ENCODE data around the gene TESK2. TPM values are rescaled to one million over a fixed set of nuclear protein-coding genes. Genes with fewer than 3 reads are reported as not detected.
A peak's percentile ranks its signal among the peaks of the same experiment; 100 is the strongest.

TESK2 gene
- total and polyA plus RNA-seq, 4 donors, result 1.8 to 8.7 (median 3.6) TPM

DNA sequence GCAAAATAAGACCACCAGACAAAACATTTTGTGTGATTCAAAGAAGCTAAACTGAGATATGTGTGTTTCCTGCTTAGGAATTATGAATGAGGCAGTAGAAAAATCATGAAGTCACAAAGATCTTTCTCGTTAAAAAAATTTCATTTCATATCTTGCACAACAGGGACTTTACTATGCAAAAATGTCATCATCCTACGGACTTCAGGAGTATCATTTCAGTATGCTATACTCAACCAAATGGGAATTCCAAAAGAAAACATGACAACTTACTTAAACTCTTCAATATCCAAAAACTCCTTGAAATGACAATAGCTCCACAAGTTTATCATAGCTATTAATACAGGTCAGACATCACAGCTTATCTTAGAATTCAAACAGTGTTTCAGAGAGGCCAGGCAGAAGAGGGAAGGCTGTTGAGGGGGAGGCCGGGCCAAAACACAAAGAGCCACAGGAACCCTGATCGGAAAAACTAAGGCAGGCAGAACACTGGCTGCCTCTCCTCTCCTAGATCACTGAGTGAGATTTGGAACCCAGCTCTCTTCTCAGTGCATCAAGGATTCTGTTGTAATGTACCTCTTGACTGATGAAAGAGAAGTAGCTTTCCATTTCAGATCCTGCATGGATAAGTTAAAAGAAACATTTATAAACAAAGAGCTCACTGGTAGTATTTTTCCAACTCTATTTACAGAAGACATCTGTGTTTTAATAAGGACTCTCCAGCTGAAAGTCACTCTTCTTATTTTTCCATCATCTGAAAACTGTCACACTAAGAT, 66.9 kb downstream of the TESK2 start:
- WGBS, 2 donors, result 61 to 70% methylated on average over 4 of the region's 4 CpGs
- Histone ChIP-seq H3K27ac (ENCODE audit: low read depth in 1 of 2, low read length in 1 of 2) (no peak overlapping the region), H3K36me3 (ENCODE audit: control insufficient read depth in 4 of 4, insufficient read depth in 4 of 4, low read length in 4 of 4) (no peaks in the 10 kb centered on the region), H3K9me3 (ENCODE audit: control insufficient read depth in 4 of 4, insufficient read depth in 3 of 4, low read length in 3 of 4) (peaks cover 0 to 3% (median 0%) of the 10 kb centered on the region in 4 donors), H3K27me3 (ENCODE audit: control insufficient read depth in 3 of 3, insufficient read depth in 3 of 3, low read length in 2 of 3) (no peaks in the 10 kb centered on the region), H3K9ac (ENCODE audit: insufficient read depth in 1 of 2, low read length in 2 of 2) (no peak overlapping the region), H3K4me3 (no peak overlapping the region), H3K4me1 (ENCODE audit: control insufficient read depth in 5 of 5, insufficient read depth in 5 of 5, low read length in 5 of 5) (no peaks in the 10 kb centered on the region)
- TF ChIP-seq, protein P1, sequence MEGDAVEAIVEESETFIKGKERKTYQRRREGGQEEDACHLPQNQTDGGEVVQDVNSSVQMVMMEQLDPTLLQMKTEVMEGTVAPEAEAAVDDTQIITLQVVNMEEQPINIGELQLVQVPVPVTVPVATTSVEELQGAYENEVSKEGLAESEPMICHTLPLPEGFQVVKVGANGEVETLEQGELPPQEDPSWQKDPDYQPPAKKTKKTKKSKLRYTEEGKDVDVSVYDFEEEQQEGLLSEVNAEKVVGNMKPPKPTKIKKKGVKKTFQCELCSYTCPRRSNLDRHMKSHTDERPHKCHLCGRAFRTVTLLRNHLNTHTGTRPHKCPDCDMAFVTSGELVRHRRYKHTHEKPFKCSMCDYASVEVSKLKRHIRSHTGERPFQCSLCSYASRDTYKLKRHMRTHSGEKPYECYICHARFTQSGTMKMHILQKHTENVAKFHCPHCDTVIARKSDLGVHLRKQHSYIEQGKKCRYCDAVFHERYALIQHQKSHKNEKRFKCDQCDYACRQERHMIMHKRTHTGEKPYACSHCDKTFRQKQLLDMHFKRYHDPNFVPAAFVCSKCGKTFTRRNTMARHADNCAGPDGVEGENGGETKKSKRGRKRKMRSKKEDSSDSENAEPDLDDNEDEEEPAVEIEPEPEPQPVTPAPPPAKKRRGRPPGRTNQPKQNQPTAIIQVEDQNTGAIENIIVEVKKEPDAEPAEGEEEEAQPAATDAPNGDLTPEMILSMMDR (IDR thresholded peaks at IDR 0.05; ENCODE audit: control extremely low read depth, extremely low read depth), result no peak
- peak in 2 of 3 donors; percentile 6 for DNase-seq
- ATAC-seq (ENCODE audit: insufficient read depth, low FRiP score), result no peak

DNA sequence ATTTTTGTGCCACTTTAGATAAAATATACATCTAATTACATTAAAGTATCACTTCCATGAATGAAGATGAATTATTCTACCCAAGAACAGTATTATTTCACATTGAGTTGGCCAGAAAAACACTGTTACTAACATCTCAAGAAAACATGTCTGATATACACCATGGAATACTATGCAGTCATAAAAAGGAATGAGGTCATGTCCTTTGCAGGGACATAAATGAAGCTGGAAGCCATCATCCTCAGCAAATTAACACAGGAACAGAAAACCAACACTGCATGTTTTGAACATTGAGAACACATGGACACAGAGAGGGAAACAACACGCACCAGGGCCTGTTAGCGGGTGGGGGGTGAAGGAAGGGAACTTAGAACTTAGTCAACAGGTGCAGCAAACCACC, 69.0 kb downstream of the TESK2 start:
- H3K27me3 ChIP-seq (ENCODE audit: control insufficient read depth in 3 of 3, insufficient read depth in 3 of 3, low read length in 2 of 3), result no peaks in the 10 kb centered on the region
- TF ChIP-seq, protein P1 (IDR thresholded peaks at IDR 0.05; ENCODE audit: control extremely low read depth, extremely low read depth), result no peak
- ATAC-seq (ENCODE audit: insufficient read depth, low FRiP score), result no peak
- no peaks in the 10 kb centered on the region for H3K4me1 ChIP-seq (ENCODE audit: control insufficient read depth in 5 of 5, insufficient read depth in 5 of 5, low read length in 5 of 5)
- no peak overlapping the region for H3K9ac ChIP-seq (ENCODE audit: insufficient read depth in 1 of 2, low read length in 2 of 2)
- H3K9me3 ChIP-seq (ENCODE audit: control insufficient read depth in 4 of 4, insufficient read depth in 3 of 4, low read length in 3 of 4), result peaks cover 0 to 3% (median 0%) of the 10 kb centered on the region in 4 donors
- no peak for DNase-seq
- no peak overlapping the region for H3K4me3 ChIP-seq
- 95 to 100% methylated on average over 2 of the region's 2 CpGs for WGBS, 2 donors
- H3K36me3 ChIP-seq (ENCODE audit: control insufficient read depth in 4 of 4, insufficient read depth in 4 of 4, low read length in 4 of 4), result no peaks in the 10 kb centered on the region
- no peak overlapping the region for H3K27ac ChIP-seq (ENCODE audit: low read depth in 1 of 2, low read length in 1 of 2)

DNA sequence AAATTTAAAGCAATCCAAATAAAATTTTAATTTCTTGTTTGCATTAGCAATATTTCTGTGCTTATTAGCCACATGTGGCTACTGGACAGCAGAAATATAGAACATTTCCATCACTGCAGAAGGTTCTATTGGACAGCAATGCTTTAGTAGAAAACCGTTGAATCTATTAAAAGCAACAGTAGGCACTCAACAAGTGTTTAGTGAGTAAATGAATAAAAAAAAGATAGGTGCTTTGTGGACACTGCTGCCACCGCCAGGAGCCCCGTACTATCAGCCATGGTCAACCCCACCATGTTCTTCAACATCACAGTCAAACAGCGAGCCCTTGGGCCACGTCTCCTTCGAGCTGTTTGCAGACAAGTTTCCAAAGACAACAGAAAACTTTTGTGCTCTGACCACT, 76.2 kb downstream of the TESK2 start:
- DNase-seq (no peak), ATAC-seq (ENCODE audit: insufficient read depth, low FRiP score) (no peak)
- no peak overlapping the region for H3K27ac ChIP-seq (ENCODE audit: low read depth in 1 of 2, low read length in 1 of 2)
- TF ChIP-seq, protein P1 (IDR thresholded peaks at IDR 0.05; ENCODE audit: control extremely low read depth, extremely low read depth), result no peak
- no peak overlapping the region for H3K9ac ChIP-seq (ENCODE audit: insufficient read depth in 1 of 2, low read length in 2 of 2)
- H3K36me3 ChIP-seq (ENCODE audit: control insufficient read depth in 4 of 4, insufficient read depth in 4 of 4, low read length in 4 of 4), result no peaks in the 10 kb centered on the region
- 79% methylated on average over 6 of the region's 6 CpGs for WGBS, 2 donors
- no peaks in the 10 kb centered on the region for H3K27me3 ChIP-seq (ENCODE audit: control insufficient read depth in 3 of 3, insufficient read depth in 3 of 3, low read length in 2 of 3)
- no peaks in the 10 kb centered on the region for H3K4me1 ChIP-seq (ENCODE audit: control insufficient read depth in 5 of 5, insufficient read depth in 5 of 5, low read length in 5 of 5)
- no peaks in the 10 kb centered on the region for H3K9me3 ChIP-seq (ENCODE audit: control insufficient read depth in 4 of 4, insufficient read depth in 3 of 4, low read length in 3 of 4)
- H3K4me3 ChIP-seq, result no peak overlapping the region

All from lung (tissue), 12 donors.